ENCODE results near the gene DCST2. TPM values are rescaled to one million over a fixed set of nuclear protein-coding genes. Genes with fewer than 3 reads are reported as not detected.

DCST2 gene
- total RNA-seq, 1 donor from 2014 or later = 0.30 TPM

GRCh38 chr1:155062702-155063411 lies 29.3 kb upstream of the DCST2 start:
- Mint-ChIP-seq H3K27me3 (ENCODE audit: low read depth) (no peaks in the 10 kb centered on the region), H3K36me3 (ENCODE audit: low read depth) (peaks cover 4% of the 10 kb centered on the region), H3K27ac (ENCODE audit: unreplicated experiment) (no peak overlapping the region), H3K4me3 (ENCODE audit: unreplicated experiment) (peak overlapping the region; percentile 88), H3K4me1 (ENCODE audit: low read depth) (peaks cover 34% of the 10 kb centered on the region), H3K9me3 (ENCODE audit: low read depth) (no peaks in the 10 kb centered on the region)
- peak; percentile 81 for TF ChIP-seq CTCF (IDR thresholded peaks at IDR 0.05)
- no peak for DNase-seq (ENCODE audit: low spot score)

DNA sequence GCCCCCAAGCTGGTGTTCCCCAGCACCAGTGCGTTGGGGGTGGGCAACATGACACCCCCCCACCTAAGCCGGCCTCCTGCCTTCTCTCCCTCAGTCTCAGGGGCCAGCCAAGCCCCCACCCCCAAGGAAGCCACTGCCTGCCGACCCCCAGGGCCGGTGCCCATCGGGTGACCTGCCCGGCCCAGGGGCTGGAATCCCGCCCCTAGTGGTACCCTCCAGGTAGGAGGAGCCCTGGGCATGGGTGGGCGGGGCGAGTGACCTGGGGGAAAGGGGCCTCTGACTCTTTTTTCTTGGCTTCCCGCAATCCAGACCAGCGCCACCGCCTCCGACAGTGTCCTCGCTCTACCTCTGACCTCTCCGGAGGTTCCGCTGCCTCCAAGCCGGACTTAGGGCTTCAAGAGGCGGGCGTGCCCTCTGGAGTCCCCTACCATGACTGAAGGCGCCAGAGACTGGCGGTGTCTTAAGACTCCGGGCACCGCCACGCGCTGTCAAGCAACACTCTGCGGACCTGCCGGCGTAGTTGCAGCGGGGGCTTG lies 28.6 kb upstream of the DCST2 start:
- Mint-ChIP-seq H3K4me1 (ENCODE audit: low read depth) (peaks cover 34% of the 10 kb centered on the region), H3K36me3 (ENCODE audit: low read depth) (peaks cover 8% of the 10 kb centered on the region), H3K9me3 (ENCODE audit: low read depth) (no peaks in the 10 kb centered on the region), H3K27me3 (ENCODE audit: low read depth) (no peaks in the 10 kb centered on the region), H3K27ac (ENCODE audit: unreplicated experiment) (no peak overlapping the region), H3K4me3 (ENCODE audit: unreplicated experiment) (no peak overlapping the region)
- DNase-seq (ENCODE audit: low spot score) = no peak
- no peak for TF ChIP-seq CTCF (IDR thresholded peaks at IDR 0.05)

- Mint-ChIP-seq H3K27ac (ENCODE audit: unreplicated experiment) (no peak overlapping the region), H3K4me1 (ENCODE audit: low read depth) (peaks cover 34% of the 10 kb centered on the region), H3K4me3 (ENCODE audit: unreplicated experiment) (no peak overlapping the region), H3K27me3 (ENCODE audit: low read depth) (no peaks in the 10 kb centered on the region), H3K36me3 (ENCODE audit: low read depth) (peaks cover 8% of the 10 kb centered on the region), H3K9me3 (ENCODE audit: low read depth) (no peaks in the 10 kb centered on the region)
- TF ChIP-seq CTCF (IDR thresholded peaks at IDR 0.05) = peak; percentile 94
- no peak for DNase-seq (ENCODE audit: low spot score)
Observed at GRCh38 chr1:155061381-155062150, 28.0 kb upstream of the DCST2 start.

DNA sequence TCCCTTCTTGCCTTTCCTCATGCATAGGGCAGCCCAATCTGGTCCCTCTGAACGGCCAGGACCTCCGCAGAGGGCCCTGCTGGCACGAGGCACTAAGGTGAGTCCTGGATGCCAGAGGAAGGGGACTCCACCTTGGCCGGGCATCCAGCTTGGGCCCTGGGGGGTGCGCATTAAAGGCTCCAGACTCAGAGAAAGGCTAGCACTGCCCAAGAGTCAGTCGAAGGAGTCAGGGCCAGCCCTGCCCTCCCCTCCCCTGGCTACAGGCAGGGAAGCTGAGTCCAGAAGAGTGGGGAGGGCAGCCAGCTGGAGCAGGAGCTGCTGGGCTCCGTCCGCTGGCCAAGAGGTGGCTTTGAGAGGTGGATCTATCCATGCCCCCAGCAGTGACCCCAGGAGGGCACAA lies 27.2 kb upstream of the DCST2 start:
- TF ChIP-seq CTCF (IDR thresholded peaks at IDR 0.05) = no peak

GRCh38 chr1:155057788-155058211 lies 24.2 kb upstream of the DCST2 start:
- Mint-ChIP-seq H3K27me3 (ENCODE audit: low read depth) (no peaks in the 10 kb centered on the region), H3K27ac (ENCODE audit: unreplicated experiment) (no peak overlapping the region), H3K4me3 (ENCODE audit: unreplicated experiment) (no peak overlapping the region), H3K9me3 (ENCODE audit: low read depth) (no peaks in the 10 kb centered on the region), H3K36me3 (ENCODE audit: low read depth) (peaks cover 12% of the 10 kb centered on the region), H3K4me1 (ENCODE audit: low read depth) (peaks cover 13% of the 10 kb centered on the region)
- no peak for TF ChIP-seq CTCF (IDR thresholded peaks at IDR 0.05)
- DNase-seq (ENCODE audit: low spot score) = no peak

More for the DNA sequence above, 27.2 kb upstream of the DCST2 start:
- H3K9me3 Mint-ChIP-seq (ENCODE audit: low read depth) = no peaks in the 10 kb centered on the region
- peaks cover 10% of the 10 kb centered on the region for H3K36me3 Mint-ChIP-seq (ENCODE audit: low read depth)
- H3K4me3 Mint-ChIP-seq (ENCODE audit: unreplicated experiment) = no peak overlapping the region
- H3K4me1 Mint-ChIP-seq (ENCODE audit: low read depth) = peaks cover 31% of the 10 kb centered on the region
- no peak overlapping the region for H3K27ac Mint-ChIP-seq (ENCODE audit: unreplicated experiment)
- no peak for DNase-seq (ENCODE audit: low spot score)
- H3K27me3 Mint-ChIP-seq (ENCODE audit: low read depth) = no peaks in the 10 kb centered on the region

Data from chondrocyte (in vitro differentiated cells).